GM19468 (cell line): ENCODE results near the gene LRMDA.

Source experiments
- ATAC-seq: cut with Tn5 transposase; IDR thresholded peaks from one replicate; pipeline ENCODE4 v1.9.1; 2021; ENCODE audit warnings: mild to moderate bottlenecking, moderate library complexity, moderate number of reproducible peaks; ENCODE audit not compliant: unreplicated experiment; ENCODE audit errors: extremely low read depth

LRMDA gene

DNA sequence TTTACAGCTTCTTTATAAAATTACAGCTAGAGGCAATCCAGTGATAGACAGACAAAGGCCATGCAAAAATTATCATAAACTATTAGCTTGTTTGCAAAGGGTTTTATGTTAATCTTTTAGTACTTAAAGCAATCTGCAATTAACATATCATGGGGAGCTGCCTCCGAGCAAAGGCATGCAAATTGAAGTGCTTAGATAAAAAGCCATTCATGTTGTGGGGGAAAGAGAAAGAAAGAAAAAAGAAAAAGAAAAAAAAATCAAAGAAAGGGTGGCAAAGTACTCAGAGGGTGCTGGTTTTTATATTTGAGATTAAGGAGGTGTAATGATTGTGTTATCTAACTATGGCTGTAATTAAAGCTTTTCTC is 799.5 kb downstream of the LRMDA start:
- ATAC-seq, result no peak

DNA sequence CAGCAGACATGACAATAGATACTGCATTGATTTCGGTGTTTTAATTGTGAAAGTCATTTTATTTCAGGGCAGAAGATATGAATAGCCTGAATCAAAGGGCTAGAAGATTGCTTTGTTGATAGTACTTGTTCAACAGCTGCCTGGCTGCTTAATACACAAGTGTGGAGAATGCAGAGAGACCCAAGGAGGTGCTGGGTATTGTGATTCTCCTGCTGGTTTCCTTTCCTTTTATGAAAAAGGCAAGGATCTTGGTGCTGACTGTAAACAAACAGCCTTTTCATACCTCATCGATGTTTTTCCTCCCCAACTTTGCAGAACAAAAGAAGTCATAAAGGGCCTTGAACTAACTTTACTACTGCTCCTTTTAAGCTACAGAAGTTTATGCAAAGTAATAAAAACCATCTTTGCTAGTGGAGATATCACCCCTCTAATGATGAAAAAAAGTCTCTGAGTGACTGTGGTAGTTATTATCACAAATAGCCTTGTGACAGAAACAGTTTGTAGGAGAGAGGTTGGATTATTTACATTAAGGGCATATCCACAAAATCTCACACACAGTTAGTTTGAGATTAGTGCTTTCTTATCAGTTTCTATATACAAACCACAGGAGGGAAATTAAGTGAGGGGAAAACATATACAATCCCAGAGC is 800.0 kb downstream of the LRMDA start:
- ATAC-seq, result no peak

DNA sequence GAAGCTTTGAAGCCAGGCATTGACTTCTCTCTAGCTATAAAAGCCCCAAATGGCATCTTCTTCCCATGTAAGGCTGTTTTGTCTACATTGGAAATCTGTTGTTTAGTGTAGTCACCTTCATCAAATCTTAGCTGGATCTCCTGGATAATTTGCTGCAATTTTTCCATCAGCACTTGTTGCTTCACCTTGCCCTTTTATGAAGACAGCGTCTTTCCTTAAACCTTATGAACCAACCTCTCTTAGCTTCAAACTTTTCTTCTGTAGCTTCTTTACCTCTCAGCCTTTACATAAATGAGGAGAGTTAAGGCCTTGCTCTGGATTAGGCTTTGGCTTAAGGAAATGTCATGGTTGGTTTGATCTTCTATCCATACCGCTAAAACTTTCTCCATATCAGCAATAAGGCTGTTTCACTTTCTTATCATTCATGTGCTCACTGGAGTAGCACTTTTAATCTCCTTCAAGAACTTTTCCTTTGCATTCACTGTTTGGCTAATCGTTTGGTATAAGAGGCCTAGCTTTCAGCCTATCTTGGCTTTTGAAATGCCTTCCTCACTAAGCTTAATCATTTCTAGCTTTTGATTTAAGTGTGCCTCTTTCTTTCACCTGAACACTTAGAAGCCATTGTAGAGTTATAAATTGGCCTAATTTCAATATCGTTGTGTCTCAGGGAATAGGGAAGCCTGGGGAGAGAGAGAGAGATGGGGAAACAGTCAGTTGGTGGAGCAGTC is 803.2 kb downstream of the LRMDA start:
- ATAC-seq, result no peak

DNA sequence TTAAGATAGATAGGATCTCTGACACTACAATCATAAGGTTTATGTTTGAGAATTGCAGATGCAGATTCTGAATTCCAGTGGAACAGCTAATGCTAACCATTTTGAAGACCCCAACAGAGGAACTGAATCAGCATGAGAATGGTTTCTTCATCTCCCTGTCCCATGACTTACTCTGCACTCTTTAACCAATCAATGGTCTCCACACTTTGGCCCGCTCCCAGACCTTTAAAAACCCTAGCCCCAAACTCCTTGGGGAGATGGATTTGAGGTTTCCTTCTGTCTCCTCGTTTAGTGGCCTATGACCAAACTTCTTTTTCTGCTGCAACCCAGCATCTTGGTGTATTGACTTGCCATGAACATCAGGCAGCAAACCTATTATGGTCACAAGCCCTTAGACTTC is 804.9 kb downstream of the LRMDA start:
- ATAC-seq, result no peak

DNA sequence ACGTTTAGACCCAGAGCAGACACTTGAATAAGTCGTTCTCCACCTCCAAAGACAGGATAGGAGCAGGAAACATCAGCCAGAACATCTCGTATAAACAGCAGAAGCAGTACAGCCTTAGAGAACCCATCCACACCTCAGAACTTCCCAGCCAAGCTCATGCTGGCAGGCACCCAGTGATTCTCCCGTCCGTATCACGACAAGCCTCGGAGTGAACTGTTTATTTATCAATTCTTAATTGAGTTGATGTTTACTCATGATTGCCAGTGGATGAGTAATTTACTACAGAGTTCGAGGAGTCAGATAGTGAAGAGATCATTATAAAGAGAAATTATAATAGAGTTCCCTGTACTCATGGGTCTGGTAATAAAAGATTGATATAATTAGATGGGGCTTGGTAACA is 811.5 kb downstream of the LRMDA start:
- no peak for ATAC-seq

DNA sequence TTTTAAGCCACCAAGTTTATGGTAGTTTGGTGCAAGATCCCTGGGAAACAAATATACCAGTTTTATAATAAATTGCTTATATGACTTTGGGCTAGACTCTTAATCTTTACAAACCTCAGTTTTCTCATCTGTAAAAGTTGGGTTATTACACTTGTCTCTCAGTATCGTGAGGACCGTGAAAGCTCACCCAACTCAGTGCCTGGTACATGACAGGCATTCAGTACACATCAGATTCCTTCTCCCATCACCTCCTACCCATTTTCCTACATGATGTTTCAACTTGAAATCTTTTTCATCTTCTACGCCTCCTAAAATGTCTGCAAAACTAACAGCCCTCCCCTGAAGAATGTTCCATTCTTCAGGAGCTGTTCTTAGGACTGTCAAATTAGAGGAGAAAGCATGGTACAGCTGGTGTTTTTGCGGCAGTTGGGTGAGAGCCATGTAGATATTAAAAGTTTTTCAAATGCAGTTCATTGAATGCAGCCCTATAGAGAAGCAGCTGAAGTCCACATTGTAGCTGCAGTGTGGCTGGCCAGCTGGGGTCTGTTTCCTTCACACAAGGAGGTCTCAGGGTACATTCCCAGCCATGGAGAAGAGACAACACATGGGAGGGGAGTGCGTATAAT is 812.8 kb downstream of the LRMDA start:
- ATAC-seq, result no peak

DNA sequence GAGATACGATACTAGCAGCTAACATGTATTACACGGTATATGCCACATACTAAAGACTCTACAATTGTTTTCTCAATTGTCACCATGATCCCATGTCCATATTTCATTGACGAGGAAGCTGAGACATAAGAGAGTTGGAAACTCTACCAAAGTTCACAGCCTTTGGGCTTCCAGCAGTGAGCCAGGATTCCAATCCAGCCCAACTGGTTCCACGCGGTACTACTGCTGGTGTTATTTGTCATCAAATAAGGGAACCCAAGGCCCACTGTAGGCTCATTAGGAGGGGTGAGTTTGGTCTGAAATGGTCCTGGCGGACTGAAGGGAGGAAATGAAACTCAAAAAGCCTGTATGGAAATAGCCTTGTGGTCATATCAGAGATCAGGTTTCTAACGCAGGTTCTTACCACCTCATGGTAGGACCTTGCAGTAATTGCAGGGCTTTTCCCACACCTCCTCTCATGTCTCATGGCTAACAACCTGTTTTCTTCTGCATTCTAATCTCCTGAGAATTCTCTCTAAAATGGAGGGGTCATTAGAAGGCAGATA is 814.6 kb downstream of the LRMDA start:
- ATAC-seq, result no peak

DNA sequence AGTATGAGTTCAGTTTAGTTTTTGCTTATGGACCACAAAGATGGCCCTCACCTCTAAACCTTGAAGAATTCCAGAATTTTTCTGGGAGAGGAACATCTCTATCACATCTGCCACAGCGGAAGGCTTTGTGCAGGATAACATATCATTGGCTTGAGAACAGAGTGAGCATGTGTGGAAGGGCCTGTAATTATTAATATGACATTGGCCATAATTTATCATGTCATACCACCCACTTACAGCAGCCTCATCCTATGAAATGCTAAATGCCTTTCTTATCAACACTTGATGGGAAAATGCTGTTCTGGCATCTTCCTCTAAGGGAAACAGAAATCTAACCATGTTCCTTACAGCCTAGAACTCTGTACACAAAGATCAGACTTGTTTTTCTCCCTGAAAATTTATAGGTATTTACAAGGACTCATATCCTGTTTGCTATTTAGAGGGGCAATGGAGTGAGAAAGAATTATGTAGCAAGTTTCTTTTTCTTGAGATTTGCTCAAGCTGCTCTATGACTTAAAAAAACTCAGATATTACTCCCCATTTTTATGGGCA is 817.3 kb downstream of the LRMDA start:
- no peak for ATAC-seq

DNA sequence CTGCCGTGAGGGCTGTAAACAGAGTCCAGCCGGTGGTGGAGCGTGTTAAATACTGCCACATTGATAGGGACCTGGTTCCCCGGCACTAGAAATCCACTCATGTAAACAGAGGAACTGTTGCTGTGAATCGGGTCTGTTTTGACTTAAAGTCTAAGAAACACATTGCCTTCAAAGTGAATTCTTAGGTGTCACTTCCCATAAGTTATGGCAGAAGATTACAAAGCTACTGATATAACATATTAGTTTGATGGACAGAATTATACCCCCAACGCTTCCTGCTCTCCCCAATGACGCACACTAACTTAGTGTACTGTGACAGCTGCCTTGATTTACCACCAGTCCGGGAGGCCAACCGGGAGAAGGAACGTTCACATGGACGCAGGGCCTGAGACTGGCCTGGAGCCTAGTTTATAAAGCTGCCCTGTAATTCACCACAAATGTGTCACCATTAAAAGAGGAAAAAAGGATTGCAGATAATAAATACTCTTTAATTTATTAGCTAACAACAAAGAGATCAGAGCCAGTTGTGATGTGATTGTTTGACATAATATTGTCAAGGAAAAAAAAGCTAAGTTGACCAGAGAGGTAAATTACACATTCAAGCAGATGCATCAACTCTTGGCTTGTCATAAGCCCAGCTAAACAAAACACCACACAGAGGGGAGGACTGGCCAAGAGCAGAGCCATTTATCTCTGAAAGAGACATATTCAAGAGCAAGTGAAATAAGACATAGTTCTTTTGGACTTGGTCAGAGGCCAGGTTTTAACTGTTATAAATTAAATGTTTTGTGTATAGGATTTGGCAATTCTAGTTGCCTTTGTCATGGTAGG is 820.6 kb downstream of the LRMDA start:
- no peak for ATAC-seq

DNA sequence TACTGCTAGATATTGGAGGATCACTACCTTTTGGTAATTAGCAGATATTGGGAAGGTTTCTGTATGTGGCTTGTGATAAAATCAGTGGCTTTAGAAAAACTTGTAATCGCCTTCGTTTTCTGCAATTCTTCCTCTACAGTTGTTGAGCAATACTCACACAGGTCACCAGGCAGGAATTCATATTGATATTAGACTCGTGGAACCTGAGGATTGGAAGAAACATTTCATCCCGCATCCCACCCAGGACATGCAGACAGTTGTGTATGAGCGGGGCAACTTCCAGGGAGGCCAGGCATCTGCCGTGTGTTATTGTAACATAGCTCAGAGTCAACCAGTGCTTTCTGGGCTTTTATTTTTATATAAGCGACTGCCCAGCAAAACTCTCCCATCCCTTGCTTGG is 821.3 kb downstream of the LRMDA start:
- ATAC-seq, result no peak

DNA sequence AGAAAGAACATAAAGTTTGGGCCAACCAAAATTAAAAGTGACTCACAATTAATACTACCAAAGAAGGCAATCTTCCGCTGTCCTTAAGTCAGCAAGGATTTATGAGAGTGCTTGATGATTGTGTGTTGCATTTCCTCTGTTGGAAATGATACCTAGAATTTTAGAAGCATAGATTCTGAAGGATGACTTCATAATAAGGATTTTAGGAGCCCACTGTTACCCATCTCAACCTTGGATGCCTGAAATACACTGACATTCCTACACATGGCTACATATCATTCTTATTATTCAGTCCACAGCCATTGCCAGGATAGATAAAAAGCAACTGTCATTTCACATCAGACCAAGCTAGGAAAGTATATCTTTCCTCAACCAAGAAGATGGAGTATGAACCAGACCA is 823.8 kb downstream of the LRMDA start:
- ATAC-seq, result no peak

DNA sequence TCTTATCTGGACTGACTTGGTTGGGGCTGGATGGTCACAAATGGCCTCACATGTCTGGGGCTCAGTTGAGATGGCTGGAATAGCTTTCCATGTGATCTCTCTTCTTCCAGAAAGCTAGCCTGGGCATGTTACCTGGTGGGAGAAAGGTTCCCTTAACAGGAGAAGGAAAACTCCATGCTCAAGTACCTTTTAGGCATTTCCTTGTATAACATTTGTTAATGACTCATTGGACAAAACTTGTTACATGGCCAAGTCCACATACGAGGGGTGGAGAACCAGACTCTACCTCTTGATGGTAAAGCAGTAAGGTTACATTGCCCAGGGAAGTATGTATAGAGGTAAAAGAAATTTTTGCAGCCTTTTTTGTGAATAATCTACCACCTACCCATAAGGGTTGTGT is 826.4 kb downstream of the LRMDA start:
- no peak for ATAC-seq

DNA sequence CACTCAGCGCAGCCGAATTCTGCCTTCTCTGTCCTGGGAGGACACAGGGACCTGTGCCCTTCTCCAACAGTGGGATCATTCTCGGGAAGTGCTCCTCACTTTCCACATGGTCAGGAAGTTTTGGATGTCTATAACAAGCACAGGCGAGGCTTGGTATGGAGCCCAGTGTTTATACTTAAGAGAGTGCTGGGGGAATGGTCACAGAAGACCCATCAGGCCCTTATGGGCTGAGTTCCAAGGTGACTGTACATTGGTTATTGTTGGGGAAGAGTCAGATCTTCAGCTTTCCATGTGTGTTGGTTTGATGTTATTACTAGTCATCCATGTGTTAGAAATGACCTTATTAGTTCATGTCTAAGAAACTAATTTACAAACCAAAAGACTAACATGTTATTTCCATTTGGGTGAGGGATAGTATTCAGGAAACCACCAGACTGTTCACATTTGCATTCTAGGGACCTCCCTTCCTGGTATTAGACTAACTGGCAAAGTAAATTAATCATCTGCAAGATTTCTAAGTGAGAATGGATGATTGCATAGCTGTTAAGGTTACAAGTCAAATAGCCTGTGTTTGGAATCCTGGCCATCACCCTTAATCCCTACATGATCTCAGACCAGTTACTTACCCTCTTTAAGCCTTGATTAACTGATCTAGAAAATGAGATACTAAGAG is 834.2 kb downstream of the LRMDA start:
- ATAC-seq, result no peak

DNA sequence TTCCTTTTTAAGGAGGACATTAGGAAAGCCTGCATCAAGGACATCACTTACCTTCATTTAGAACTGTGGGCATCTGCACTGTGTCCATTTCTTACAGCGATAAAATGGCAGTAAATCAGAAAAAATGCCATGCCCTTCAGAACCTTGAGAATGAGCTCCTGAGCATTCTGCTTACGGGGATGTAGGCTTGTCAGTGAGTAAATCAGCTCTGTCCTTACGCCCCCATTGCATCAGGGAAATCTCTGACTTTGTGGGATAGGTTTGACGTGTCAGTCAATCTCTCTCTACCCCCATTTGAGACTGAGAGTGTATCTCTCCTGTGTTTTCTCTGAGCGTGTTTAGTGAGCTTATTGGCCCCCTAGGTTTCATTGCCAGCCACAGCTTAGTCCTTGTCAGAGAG is 837.1 kb downstream of the LRMDA start:
- no peak for ATAC-seq

DNA sequence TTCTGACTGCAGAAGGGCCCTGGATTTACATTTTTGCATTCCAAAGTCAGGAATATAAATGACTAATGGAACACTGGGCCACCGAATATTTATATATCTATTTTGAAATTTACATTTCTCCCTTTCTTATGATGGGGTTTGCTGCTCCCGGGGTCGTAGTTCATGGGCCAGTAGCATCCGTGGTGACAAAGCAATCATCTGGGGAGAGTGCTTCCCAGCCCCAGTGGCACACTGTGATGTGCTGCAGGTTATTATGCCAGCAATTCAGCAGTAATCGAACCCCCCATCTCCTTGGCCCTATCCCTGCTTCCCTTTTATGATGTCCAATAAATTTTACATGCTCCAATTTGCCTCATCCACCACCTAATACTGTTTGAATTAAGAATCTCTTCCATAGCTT is 837.5 kb downstream of the LRMDA start:
- no peak for ATAC-seq

DNA sequence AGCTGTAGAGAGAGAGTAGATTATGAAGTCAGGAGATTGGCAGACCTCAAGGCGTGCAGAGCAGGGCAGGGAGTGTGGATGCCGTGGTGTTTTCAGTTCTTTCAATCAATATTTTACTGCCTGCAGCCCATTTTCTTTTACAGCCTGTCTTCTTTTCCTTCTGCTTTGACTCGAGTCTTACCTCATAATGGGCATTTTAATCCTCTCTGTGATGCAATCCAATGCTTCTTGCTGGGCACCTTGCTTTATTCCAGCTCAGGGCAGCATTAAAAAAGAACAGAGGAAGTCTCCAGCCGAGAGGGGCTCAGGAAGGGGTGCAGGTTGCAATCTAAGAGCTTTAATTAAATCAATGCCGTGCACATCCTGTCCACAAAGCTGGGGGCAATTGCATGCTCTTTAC is 839.0 kb downstream of the LRMDA start:
- no peak for ATAC-seq

DNA sequence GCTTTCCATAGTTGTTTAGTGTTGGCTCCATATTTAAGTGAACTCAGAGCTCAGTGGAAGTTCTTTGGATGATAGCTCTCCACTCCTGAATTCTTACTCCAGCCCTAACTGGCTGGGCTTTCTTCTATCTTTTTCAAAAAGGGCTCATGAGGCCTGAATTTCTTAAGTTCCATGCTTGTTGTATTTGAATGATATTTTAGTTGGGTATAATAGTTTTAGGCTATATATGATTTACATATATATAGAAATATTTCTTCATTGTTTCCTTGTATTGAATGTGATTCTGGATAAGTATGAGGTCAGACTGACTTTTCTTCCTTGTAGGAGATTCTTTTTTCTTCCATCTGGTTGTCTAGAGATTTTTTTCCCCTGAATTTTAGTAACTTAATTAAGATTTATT is 843.5 kb downstream of the LRMDA start:
- ATAC-seq, result no peak

DNA sequence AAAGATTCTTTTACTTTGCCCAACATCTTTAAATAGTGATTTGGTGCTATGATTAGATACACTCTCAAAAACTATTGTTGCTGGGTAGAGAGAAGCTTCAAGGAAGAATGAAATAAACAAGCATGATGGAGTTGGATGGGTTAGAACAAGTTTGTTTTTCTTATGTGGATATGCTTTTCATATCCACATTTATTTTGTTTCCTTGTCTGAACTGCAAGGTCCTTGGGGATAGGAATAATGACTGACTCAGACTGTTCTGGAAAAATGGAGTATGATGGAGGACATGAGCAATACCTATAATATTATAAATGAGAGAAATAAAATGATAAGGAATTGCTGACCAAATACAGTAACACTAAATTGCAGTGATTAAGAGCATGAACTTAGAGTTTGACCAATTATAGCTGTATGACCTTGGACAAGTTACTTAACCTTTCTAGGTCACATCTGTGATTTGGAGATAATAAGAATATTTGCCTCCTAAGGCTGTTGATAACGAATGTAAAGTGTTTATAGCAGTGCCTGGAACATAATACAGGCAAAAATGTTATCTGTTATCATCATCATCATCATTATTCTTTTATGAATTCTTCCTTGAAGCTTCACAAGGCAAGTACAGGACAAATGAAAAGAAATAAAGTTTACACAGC is 847.5 kb downstream of the LRMDA start:
- no peak for ATAC-seq

DNA sequence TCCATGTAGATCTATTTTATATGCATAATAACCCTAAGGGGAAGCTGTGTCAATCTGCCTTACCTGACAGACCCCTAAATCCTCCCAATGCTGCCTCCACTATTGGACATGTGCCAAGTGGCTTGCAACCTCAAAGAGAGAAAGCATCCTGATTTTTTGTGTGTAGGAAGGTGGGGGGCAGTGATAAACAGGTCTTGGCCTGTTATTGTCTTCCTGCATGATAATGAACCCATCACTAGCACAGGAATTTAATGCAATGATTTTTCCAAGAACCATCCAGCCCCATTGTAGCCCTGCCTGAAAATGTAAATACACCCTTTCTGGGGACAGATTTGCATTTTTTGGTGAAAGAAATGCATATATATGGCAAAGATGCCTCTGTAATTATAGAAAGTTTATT is 850.2 kb downstream of the LRMDA start:
- no peak for ATAC-seq
